K562 (cell line): Measurements from ENCODE around the gene TPBGL. TPM values are rescaled to one million over a fixed set of nuclear protein-coding genes. Genes with fewer than 3 reads are reported as not detected.

ENCODE experiments used
- ATAC-seq: fragments of 200-7000 bp; cut with Tn5 transposase; 3 replicates; pipeline ENCODE4 v1.9.1; 2020; ENCODE audit warnings: moderate library complexity
- BruUV-seq: library from RNA; stranded (reverse); fragments of 400-500 nt; replicated peaks from 2 replicates; lab custom pipeline; 2021; lab: Mats Ljungman, UMichigan
- CTCF ChIA-PET: fragments of 300-600 bp; formaldehyde crosslinking; extraction: SDS; loops from one replicate; lab custom pipeline; 2021; ENCODE audit warnings: low intra/inter-chr PET ratio; lab: Yijun Ruan, JAX
- POLR2A ChIA-PET: fragments of 300-600, 350-650 bp; sonication (Branson Sonifier 250); formaldehyde crosslinking; extraction: SDS; loops from one replicate; lab custom pipeline; 2021; ENCODE audit warnings: antibody characterized with exemption, inconsistent platforms; lab: Yijun Ruan, JAX
- DNase-seq, 4 experiments: peaks; one replicate each; pipeline versions ENCODE4 v3.0.0 to v3.0.0-alpha.2; 2011 to 2018; ENCODE audit warnings: low spot score in 3 of 4, mixed read lengths in 3 of 4; ENCODE audit errors: extremely low read depth in 1 of 4
- FAIRE-seq: peaks from 2 replicates; lab custom pipeline; 2011; peaks lifted over from hg19 to GRCh38; lab: Jason Lieb, UNC
- H2AFZ ChIP-seq: 2 replicates; pipeline ENCODE4 v1.6.0; 2011; ENCODE audit warnings: low read depth, low read length, control low read depth, inconsistent platforms
- H3K27ac ChIP-seq: fragments of 200-600 bp; 3 replicates; pipeline ENCODE4 v1.8.0; 2011; ENCODE audit warnings: low read depth, mild to moderate bottlenecking, control low read depth, inconsistent platforms, low read length, moderate library complexity, mixed read lengths; ENCODE audit errors: extremely low read depth
- H3K27me3 ChIP-seq, 2 experiments: fragments of 300-600 bp in 1 of 2; 2 replicates in 1 of 2; 3 replicates in 1 of 2; pipeline versions ENCODE4 v1.6.0 to v1.8.0; 2011; ENCODE audit warnings: inconsistent platforms in 2 of 2, low read length in 2 of 2, mild to moderate bottlenecking in 1 of 2, mixed read lengths in 1 of 2, moderate library complexity in 1 of 2; ENCODE audit not compliant: control insufficient read depth in 2 of 2, insufficient read depth in 2 of 2
- H3K36me3 ChIP-seq: fragments of 300-600 bp; 3 replicates; pipeline ENCODE4 v1.8.0; 2011; ENCODE audit warnings: mild to moderate bottlenecking, low read length, inconsistent platforms; ENCODE audit not compliant: control insufficient read depth, insufficient read depth
- H3K4me1 ChIP-seq, 2 experiments: fragments of 200-600 bp in 1 of 2; replicated peaks in 1 of 2; 2 replicates in 1 of 2; 3 replicates in 1 of 2; pipeline versions ENCODE4 v1.5.1 to v1.8.0; 2011; ENCODE audit warnings: inconsistent platforms in 2 of 2, low read length in 2 of 2, mild to moderate bottlenecking in 1 of 2, mixed read lengths in 1 of 2, moderate library complexity in 1 of 2; ENCODE audit not compliant: control insufficient read depth in 2 of 2, insufficient read depth in 2 of 2
- H3K4me2 ChIP-seq: 2 replicates; pipeline ENCODE4 v1.6.1; 2011; ENCODE audit warnings: low read length, control low read depth, inconsistent platforms, mixed read lengths; ENCODE audit not compliant: insufficient read depth
- H3K4me3 ChIP-seq: fragments of 200-600 bp; sonication (generic), shearing (Covaris generic); 2 replicates; pipeline ENCODE4 v1.5.1; 2016; ENCODE audit warnings: control low read depth, inconsistent platforms
- H3K79me2 ChIP-seq: fragments of 200-600 bp; 3 replicates; pipeline ENCODE4 v1.8.0; 2011; ENCODE audit warnings: low read length, inconsistent platforms; ENCODE audit not compliant: control insufficient read depth, insufficient read depth
- H3K9ac ChIP-seq, 2 experiments: 2 replicates each; pipeline versions ENCODE4 v1.6.0 to v1.6.1; 2011; ENCODE audit warnings: low read depth in 2 of 2, low read length in 2 of 2, control low read depth in 1 of 2, inconsistent platforms in 1 of 2, mild to moderate bottlenecking in 1 of 2, mixed read lengths in 1 of 2; ENCODE audit not compliant: insufficient read depth in 1 of 2
- H3K9me1 ChIP-seq: one replicate; pipeline ENCODE4 v1.6.0; 2011; ENCODE audit warnings: inconsistent platforms, mild to moderate bottlenecking, low read length, moderate library complexity; ENCODE audit not compliant: control insufficient read depth, insufficient read depth
- H3K9me3 ChIP-seq: replicated peaks from 2 replicates; pipeline ENCODE4 v1.5.1; 2011; ENCODE audit warnings: low read depth, low read length, inconsistent platforms; ENCODE audit not compliant: control insufficient read depth, insufficient read depth
- H4K20me1 ChIP-seq: replicated peaks from 2 replicates; pipeline ENCODE4 v1.6.1; 2011; ENCODE audit warnings: low read length, inconsistent platforms, mixed read lengths; ENCODE audit not compliant: control insufficient read depth, insufficient read depth
- ARID1B ChIP-seq: fragments of 450-650 bp; IDR thresholded peaks from 2 replicates; pipeline ENCODE4 v1.6.1; 2016; ENCODE audit warnings: antibody characterized with exemption, mild to moderate bottlenecking, inconsistent platforms
- ARNT ChIP-seq, 2 experiments: fragments of 450-650 bp; IDR thresholded peaks; 2 replicates each; pipeline ENCODE4 v1.6.1; 2016; ENCODE audit warnings: mild to moderate bottlenecking in 1 of 2
- CBFB ChIP-seq: sonication (generic); formaldehyde crosslinking; IDR thresholded peaks from 2 replicates; pipeline ENCODE4 v1.4.0; 2020; ENCODE audit warnings: mild to moderate bottlenecking, missing genetic modification reagents
- CBX1 ChIP-seq: sonication (generic); IDR thresholded peaks from 2 replicates; pipeline ENCODE4 v1.6.1; 2016; ENCODE audit warnings: antibody characterized with exemption, low read depth, mild to moderate bottlenecking
- E2F3 ChIP-seq: fragments of 250-450 bp; sonication (Bioruptor Pico); IDR thresholded peaks from 2 replicates; pipeline ENCODE4 v1.4.0; 2020; ENCODE audit warnings: mild to moderate bottlenecking
- GMEB1 ChIP-seq: fragments of 250-450 bp; sonication (Bioruptor Pico); IDR thresholded peaks from 2 replicates; pipeline ENCODE4 v1.4.0; 2020; ENCODE audit warnings: mild to moderate bottlenecking
- KDM1A ChIP-seq, 2 experiments: fragments of 450-650 bp; IDR thresholded peaks; 2 replicates each; pipeline ENCODE4 v1.6.1; 2016; ENCODE audit warnings: mild to moderate bottlenecking in 2 of 2
- KLF6 ChIP-seq: fragments of 250-450 bp; sonication (Bioruptor Pico); IDR thresholded peaks from 2 replicates; pipeline ENCODE4 v1.4.0; 2020; ENCODE audit warnings: mild to moderate bottlenecking, moderate library complexity, borderline replicate concordance
- NFIX ChIP-seq: fragments of 250-450 bp; sonication (Bioruptor Pico); IDR thresholded peaks from 2 replicates; pipeline ENCODE4 v1.4.0; 2020; ENCODE audit warnings: low read depth, mild to moderate bottlenecking, moderate library complexity
- SPI1 ChIP-seq: IDR thresholded peaks from 2 replicates; pipeline ENCODE4 v1.6.1; 2011; ENCODE audit warnings: low read depth, low read length, control low read depth, borderline replicate concordance
- TARDBP ChIP-seq: fragments of 450-650 bp; IDR thresholded peaks from 2 replicates; pipeline ENCODE4 v1.6.1; 2016
- ZBTB9 ChIP-seq: fragments of 450-650 bp; formaldehyde crosslinking; IDR thresholded peaks from 2 replicates; pipeline ENCODE4 v1.4.0; 2020; ENCODE audit warnings: mild to moderate bottlenecking, moderate library complexity
- ZNF232 ChIP-seq: sonication (generic); formaldehyde crosslinking; IDR thresholded peaks from 2 replicates; pipeline ENCODE4 v1.8.0; 2022; ENCODE audit warnings: mild to moderate bottlenecking, missing genetic modification reagents
- WGBS: fragments of 100-300 bp; shearing (Covaris generic); methylation state at CpG from one replicate; pipeline ENCODE4 v1.1.6; 2016; ENCODE audit warnings: low coverage, mixed read lengths; ENCODE audit not compliant: insufficient coverage; ENCODE audit errors: missing lambda C conversion rate; 5-methylcytosine and 5-hydroxymethylcytosine counted together
- in situ Hi-C: fragments of 300-500 bp; cut with MboI; formaldehyde crosslinking; loops from 4 replicates; pipeline ENCODE4 v1.15.0; 2018; ENCODE audit warnings: inconsistent platforms, mixed read lengths
- intact Hi-C: fragments of 100-400 bp; cut with micrococcal nuclease; formaldehyde crosslinking; loops from 2 replicates; pipeline ENCODE4 v1.14.2; 2022
- polyA plus RNA-seq, 8 experiments: library from polyadenylated mRNA; depleted of rRNA in 4 of 8; stranded (reverse) in 5 of 8; unstranded in 3 of 8; fragments of >200 nt; fragmentation: Nextera tagmentation in 2 of 8; fragmentation: Illumina TruSeq in 1 of 8; extraction: Ambion mirVana in 2 of 8; extraction: Trizol in 1 of 8; gene quantifications; 2 replicates each; pipeline versions ENCODE4 v1.2.1 to v1.2.3, GENCODE V29; 2011 to 2014; ENCODE audit warnings: inconsistent platforms in 1 of 8, missing spikeins in 1 of 8
- total RNA-seq, 7 experiments: library from RNA; depleted of rRNA in 6 of 7; stranded (reverse); fragments of >200 nt in 6 of 7; fragmentation: Illumina TruSeq in 2 of 7; extraction: Trizol in 2 of 7; gene quantifications; 2 replicates each; pipeline versions ENCODE4 v1.2.1 to v1.2.3, GENCODE V29; 2011 to 2021; ENCODE audit warnings: low replicate concordance in 1 of 7

The TPBGL gene
- total and polyA plus RNA-seq, 9 of the 15 experiments (the other 6 are each of a cell fraction or from before 2014, with no cell fraction given): 0.04 to 0.11 (median 0.06) TPM; not detected in 6

- Histone ChIP-seq H3K36me3 (peaks cover 80% of the 10 kb centered on the region), H2AFZ (no peak overlapping the region), H3K27ac (no peak overlapping the region), H3K9me3 (no peaks in the 10 kb centered on the region), H3K9me1 (peaks cover 4% of the 10 kb centered on the region), H3K9ac (no peak overlapping the region), H3K79me2 (no peaks in the 10 kb centered on the region), H3K4me1 (peaks cover 0 to 3% of the 10 kb centered on the region in 2 experiments; a peak in 1 of 5 replicates), H3K4me2 (no peak overlapping the region), H3K4me3 (no peak overlapping the region)
- DNase-seq (no peak), FAIRE-seq (no peak)
- CTCF ChIA-PET: no interaction called here
- BruUV-seq: no TSS peak
- POLR2A ChIA-PET: interaction anchor here (0.6 to 2.3 kb wide), 3 partner anchors 14 to 124 kb away, joined by 3 to 7 read pairs (median 3); no protein-coding TSS in a partner anchor
- WGBS: 71% methylated on average over 5 of the region's 6 CpGs
- TF ChIP-seq KDM1A (IDR thresholded peaks at IDR 0.05) (no peak), KLF6 (CRISPR knock-in tag) (no peak), CBX1 (no peak), TARDBP (no peak), ARID1B (no peak), ZNF232 (no peak), CBFB (CRISPR knock-in tag) (no peak), E2F3 (CRISPR knock-in tag) (no peak), ZBTB9 (no peak), ARNT (IDR thresholded peaks at IDR 0.05) (no peak), GMEB1 (CRISPR knock-in tag) (no peak), SPI1 (no peak), NFIX (CRISPR knock-in tag) (no peak)
- TF ChIP-seq, all 486 proteins: peak for 0
- Histone ChIP-seq H4K20me1 (0 out of 2 replicates have a peak, but pooled peaks cover 2% of the 10 kb centered on the region), H3K27me3 (no peaks in the 10 kb centered on the region)
- no peak for ATAC-seq
- in situ Hi-C loops: loop anchor here (5.0 kb wide), 1 partner anchor 106 kb away; no protein-coding TSS in a partner anchor
- intact Hi-C loops: no loop called here
Measured at GRCh38 chr11:75276686-75277085, 36.1 kb downstream of the TPBGL start.
